Measurements from ENCODE around the gene FBXL20.
"Not testable (repeated sequence)": the region's sequence is repeated elsewhere in the genome, so short reads cannot be mapped to it uniquely, and the experiment has no call there.

The FBXL20 gene

GRCh38 chr17:39380144-39380543 lies 21.3 kb downstream of the FBXL20 start:
- peak; percentile 40 for DNase-seq

GRCh38 chr17:39376434-39376833 lies 25.0 kb downstream of the FBXL20 start:
- DNase-seq = peak; percentile 63

- not testable (repeated sequence) for DNase-seq
These were observed 33.6 kb downstream of the FBXL20 start for GRCh38 chr17:39367805-39368204.

GRCh38 chr17:39365872-39366271 lies 35.6 kb downstream of the FBXL20 start:
- DNase-seq = no peak

GRCh38 chr17:39365242-39365641 lies 36.2 kb downstream of the FBXL20 start:
- no peak for DNase-seq

GRCh38 chr17:39364236-39365025 lies 37.0 kb downstream of the FBXL20 start:
- no peak for DNase-seq

GRCh38 chr17:39361064-39361463 lies 40.4 kb downstream of the FBXL20 start:
- no peak for DNase-seq

- no peak for DNase-seq
These were observed 40.9 kb downstream of the FBXL20 start for GRCh38 chr17:39360537-39360936.

- DNase-seq = no peak
These were observed 41.4 kb downstream of the FBXL20 start for GRCh38 chr17:39359994-39360393.

GRCh38 chr17:39357986-39358385 lies 43.4 kb downstream of the FBXL20 start:
- no peak for DNase-seq

- no peak for DNase-seq
These were observed 43.9 kb downstream of the FBXL20 start for GRCh38 chr17:39357488-39357887.

- no peak for DNase-seq
These were observed 48.4 kb downstream of the FBXL20 start for GRCh38 chr17:39352986-39353385.

GRCh38 chr17:39352511-39352910 lies 48.9 kb downstream of the FBXL20 start:
- DNase-seq = peak; percentile 35

GRCh38 chr17:39351508-39351907 lies 49.9 kb downstream of the FBXL20 start:
- DNase-seq = no peak

GRCh38 chr17:39349246-39349645 lies 52.2 kb downstream of the FBXL20 start:
- DNase-seq = no peak

GRCh38 chr17:39346863-39347262 lies 54.6 kb downstream of the FBXL20 start:
- not testable (repeated sequence) for DNase-seq

- no peak for DNase-seq
These were observed 59.9 kb downstream of the FBXL20 start for GRCh38 chr17:39341541-39341940.

GRCh38 chr17:39340731-39341130 lies 60.7 kb downstream of the FBXL20 start:
- no peak for DNase-seq

- peak; percentile 22 for DNase-seq
These were observed 62.2 kb downstream of the FBXL20 start for GRCh38 chr17:39339272-39339671.

GRCh38 chr17:39337649-39338048 lies 63.8 kb downstream of the FBXL20 start:
- not testable (repeated sequence) for DNase-seq

GRCh38 chr17:39335704-39336223 lies 65.7 kb downstream of the FBXL20 start:
- DNase-seq = peak; percentile 99

- DNase-seq = not testable (repeated sequence)
These were observed 67.2 kb downstream of the FBXL20 start for GRCh38 chr17:39334008-39334744.

- DNase-seq = no peak
These were observed 69.3 kb downstream of the FBXL20 start for GRCh38 chr17:39332092-39332491.

GRCh38 chr17:39328815-39329214 lies 72.6 kb downstream of the FBXL20 start:
- DNase-seq = no peak

Measured in MV-4-11 (cell line).